ENCODE results near the gene APOE.
"Not testable (repeated sequence)": the region's sequence is repeated elsewhere in the genome, so short reads cannot be mapped to it uniquely, and the experiment has no call there.

APOE gene

GRCh38 chr19:44905437-44906160 lies at the start of gene APOE:
APOE (plus strand) TSS chr19:44905796; CDS start chr19:44906625, 829 bp downstream.
- no peak for DNase-seq (ENCODE audit: low spot score)

DNA sequence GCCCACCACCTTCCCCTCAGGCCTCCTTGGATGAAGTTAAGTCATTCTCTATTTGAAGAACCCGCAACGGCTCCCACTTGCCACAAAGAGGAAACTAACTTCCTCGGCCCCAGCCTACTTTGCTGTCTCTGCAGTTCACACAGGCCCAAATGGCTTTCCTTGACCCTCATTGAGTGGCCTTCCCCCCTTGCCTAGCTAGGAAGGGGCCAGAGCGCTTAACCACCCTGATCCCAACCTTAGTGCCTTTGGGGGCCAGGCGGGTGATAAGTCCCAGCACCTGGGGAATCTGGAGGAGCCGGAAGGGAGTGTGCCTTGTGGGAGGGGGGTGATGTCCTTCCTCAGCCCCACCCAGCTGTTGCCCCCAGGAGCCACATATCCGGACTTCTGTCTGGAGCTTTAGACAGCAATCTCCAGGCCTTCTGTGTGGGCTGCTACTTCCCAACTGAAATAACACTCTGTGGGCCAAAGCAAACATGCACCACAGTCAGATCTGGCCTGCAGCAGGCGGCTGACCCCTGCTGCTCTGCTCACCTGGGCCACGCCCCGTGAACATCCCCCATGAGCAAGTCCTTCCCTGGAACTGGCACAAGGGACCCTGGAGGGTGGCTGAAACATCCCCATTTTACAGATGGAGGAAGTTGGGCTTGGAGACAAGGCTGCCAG lies 49.0 kb upstream of the APOE start:
- DNase-seq (ENCODE audit: low spot score) = no peak

DNA sequence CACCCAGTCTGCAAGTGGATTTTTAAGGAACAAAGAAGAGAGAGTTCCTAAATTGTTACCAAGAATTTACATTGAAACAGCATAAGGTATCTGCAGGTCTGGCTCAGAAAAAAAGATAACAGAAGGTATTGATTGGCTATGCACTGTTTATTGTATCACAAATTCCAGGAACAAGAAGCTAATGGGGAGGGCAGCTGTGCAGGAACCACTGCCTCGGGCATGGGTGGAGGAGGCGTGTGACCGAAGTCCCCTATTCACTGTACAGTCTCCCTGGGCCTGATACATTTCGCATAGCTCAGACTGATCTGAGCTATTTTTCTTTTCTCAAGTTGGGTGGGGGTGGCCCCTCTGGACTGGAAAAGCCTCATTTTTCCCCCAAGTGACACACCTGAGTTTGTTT lies 47.8 kb upstream of the APOE start:
- no peak for DNase-seq (ENCODE audit: low spot score)

- DNase-seq (ENCODE audit: low spot score) = not testable (repeated sequence)
These were observed 44.0 kb upstream of the APOE start for GRCh38 chr19:44861576-44861975.

DNA sequence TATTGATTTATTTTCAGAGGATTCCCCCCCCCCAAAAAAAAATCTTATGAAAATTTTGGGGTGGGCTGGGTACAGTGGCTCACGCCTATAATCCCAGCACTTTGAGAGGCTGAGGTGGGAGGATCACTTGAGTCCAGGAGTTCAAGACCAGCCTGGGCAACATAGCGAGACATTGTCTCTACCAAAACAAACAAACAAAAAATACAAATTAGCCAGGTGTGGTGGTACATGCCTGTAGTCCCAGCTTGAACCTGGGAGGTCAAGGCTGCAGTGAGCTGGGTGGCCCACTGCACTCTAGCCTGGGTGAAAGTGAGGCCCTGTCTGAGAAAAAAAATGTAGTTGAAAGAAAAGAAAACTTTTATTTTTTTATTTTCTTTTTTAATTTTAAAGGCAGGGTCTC lies 41.6 kb upstream of the APOE start:
- no peak for DNase-seq (ENCODE audit: low spot score)

DNA sequence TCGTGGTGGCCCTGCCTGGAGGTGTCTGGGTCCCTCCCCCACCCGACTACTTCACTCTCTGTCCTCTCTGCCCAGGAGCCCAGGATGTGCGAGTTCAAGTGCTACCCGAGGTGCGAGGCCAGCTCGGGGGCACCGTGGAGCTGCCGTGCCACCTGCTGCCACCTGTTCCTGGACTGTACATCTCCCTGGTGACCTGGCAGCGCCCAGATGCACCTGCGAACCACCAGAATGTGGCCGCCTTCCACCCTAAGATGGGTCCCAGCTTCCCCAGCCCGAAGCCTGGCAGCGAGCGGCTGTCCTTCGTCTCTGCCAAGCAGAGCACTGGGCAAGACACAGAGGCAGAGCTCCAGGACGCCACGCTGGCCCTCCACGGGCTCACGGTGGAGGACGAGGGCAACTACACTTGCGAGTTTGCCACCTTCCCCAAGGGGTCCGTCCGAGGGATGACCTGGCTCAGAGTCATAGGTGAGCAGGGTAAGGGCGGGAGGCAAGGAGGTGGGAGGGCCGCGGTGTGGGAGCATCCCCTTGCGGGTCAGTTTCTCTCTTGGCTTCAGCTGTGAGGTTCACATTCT lies 40.3 kb upstream of the APOE start:
- no peak for DNase-seq (ENCODE audit: low spot score)

DNA sequence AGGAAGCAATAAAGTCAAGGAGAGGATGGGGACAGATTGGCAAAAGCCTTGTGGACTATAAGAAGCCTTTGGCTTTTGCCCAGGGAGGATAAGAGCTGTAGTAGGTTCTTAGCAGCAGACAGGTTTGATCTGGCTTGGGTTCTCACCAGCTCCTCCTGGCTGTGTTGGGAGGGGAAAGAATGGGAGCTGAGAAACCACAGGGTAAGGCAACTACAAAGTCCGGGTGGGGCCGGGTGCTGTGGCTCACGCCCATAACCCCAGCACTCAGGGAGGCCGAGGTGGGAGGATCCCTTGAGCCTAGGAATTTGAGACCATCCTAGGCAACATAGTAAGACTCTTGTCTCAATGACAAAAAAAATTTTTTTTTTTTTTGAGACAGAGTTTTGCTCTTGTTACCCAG lies 38.9 kb upstream of the APOE start:
- no peak for DNase-seq (ENCODE audit: low spot score)

- DNase-seq (ENCODE audit: low spot score) = no peak
These were observed 38.0 kb upstream of the APOE start for GRCh38 chr19:44867578-44867977.

- no peak for DNase-seq (ENCODE audit: low spot score)
These were observed 35.7 kb upstream of the APOE start for GRCh38 chr19:44869733-44870470.

DNA sequence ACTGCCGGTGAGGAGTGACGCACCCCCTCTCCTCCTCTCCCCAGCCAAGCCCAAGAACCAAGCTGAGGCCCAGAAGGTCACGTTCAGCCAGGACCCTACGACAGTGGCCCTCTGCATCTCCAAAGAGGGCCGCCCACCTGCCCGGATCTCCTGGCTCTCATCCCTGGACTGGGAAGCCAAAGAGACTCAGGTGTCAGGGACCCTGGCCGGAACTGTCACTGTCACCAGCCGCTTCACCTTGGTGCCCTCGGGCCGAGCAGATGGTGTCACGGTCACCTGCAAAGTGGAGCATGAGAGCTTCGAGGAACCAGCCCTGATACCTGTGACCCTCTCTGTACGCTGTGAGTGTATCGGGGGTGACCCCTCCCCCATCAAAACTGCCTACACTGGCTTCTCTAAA lies 33.8 kb upstream of the APOE start:
- DNase-seq (ENCODE audit: low spot score) = no peak

DNA sequence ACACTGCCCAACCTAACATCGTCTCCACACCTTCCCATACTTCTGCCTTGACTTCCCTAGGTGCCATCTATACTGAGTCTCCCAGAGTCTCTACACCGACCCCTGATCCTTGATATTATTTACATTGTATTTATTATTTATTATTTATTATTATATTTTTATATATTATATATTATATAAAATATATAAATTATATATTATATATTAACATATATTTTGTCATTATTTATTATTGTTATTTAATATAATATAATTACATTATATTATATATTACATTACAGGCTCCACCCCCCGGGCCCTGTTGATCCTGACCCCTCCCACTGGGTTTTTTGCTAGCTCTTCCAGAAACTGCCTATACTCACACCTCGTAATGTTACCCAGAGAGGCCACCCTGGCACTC lies 32.9 kb upstream of the APOE start:
- no peak for DNase-seq (ENCODE audit: low spot score)

DNA sequence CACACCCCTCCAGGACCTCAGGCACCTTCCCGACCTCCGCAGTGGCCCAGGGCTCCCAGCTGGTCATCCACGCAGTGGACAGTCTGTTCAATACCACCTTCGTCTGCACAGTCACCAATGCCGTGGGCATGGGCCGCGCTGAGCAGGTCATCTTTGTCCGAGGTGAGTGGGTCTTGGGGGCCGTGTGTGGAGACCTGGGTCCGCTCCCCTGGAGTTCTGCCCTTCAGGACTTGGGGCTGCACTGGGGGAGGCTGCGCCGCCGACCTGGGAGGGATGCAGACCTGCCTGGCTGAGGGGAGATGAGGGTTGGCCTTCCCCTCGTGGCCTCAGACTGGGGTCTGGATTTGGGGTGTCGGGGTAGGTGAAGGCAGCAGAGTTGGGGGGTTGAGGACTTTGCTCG lies 31.3 kb upstream of the APOE start:
- no peak for DNase-seq (ENCODE audit: low spot score)

DNA sequence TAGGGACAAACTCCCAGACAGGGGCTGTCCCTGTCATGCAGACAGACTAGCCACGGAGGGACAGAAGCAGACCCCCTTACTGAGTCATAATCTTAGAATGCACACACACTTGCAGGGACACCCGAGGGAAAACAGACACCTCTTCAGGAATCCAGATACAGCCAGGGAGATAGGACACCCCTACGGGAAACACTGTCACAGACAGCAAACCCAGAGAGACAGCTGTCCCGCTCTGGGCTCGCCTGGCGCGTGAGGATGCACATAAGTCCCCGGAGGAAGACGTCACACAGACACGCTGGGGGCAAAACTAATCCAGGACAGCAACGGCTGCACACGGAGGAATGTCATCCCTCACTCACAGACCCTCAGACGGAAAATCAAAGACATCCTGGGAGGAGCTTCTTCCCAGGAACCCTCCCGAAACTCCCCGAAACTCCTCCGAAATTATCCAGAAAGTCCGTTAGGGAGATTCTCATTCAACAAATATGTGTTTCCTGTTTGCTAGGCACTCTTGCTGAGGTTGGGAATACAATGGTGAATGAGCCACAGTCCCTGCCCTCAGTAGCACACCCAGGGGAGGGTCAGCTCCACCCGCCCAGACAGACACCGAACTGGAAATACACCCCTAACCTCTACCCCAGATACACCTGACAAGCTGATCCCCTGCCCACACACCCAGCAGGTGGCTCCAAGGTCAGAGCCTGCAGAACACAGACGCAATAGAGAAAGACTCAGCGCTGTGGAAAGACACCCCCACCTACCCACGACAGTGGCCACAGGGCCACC lies 29.7 kb upstream of the APOE start:
- DNase-seq (ENCODE audit: low spot score) = no peak

- no peak for DNase-seq (ENCODE audit: low spot score)
These were observed 28.6 kb upstream of the APOE start for GRCh38 chr19:44876930-44877535.

DNA sequence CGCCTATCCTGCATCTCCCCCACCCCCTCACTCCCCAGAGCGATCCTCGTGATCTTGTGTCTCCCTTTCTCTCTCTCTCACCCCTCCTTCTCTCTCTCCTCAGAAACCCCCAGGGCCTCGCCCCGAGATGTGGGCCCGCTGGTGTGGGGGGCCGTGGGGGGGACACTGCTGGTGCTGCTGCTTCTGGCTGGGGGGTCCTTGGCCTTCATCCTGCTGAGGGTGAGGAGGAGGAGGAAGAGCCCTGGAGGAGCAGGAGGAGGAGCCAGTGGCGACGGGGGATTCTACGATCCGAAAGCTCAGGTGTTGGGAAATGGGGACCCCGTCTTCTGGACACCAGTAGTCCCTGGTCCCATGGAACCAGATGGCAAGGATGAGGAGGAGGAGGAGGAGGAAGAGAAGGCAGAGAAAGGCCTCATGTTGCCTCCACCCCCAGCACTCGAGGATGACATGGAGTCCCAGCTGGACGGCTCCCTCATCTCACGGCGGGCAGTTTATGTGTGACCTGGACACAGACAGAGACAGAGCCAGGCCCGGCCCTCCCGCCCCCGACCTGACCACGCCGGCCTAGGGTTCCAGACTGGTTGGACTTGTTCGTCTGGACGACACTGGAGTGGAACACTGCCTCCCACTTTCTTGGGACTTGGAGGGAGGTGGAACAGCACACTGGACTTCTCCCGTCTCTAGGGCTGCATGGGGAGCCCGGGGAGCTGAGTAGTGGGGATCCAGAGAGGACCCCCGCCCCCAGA lies 27.3 kb upstream of the APOE start:
- no peak for DNase-seq (ENCODE audit: low spot score)

DNA sequence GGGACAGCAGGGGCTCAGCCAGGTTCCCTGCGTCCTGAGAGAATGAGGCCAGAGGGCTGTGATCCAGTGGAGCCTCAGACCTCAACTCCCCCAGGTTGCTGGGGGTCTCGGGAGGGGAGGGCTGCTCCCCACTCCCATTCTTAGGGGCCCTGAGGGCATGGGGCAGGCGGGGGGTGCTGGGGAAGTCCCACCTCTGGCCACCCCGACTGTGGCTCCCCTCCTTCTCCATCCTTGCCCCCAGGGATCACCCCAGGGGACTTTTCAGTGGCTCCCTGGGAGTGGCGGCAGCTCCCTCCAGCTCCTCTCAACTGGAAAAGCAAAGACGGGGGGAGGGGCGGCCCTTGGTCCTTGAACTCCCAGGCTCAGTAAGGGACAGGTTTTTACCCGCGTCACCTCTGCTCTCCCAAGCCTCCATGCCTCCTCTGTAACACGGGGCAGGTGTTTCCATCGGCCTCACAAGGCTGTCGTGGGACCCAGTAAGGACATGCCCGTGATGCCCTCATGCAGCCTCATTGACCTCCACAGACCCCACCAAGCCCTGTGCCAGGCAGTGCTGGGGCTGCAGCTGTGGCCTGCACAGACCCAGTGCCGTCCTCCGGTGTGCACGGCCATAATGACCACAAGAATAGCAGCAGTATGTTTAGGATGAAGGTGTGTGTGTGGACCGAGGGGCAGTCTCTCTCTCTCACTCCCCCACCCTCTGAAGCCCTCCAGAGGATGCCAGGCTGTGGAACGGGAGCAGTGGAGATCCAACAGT lies 26.1 kb upstream of the APOE start:
- no peak for DNase-seq (ENCODE audit: low spot score)

DNA sequence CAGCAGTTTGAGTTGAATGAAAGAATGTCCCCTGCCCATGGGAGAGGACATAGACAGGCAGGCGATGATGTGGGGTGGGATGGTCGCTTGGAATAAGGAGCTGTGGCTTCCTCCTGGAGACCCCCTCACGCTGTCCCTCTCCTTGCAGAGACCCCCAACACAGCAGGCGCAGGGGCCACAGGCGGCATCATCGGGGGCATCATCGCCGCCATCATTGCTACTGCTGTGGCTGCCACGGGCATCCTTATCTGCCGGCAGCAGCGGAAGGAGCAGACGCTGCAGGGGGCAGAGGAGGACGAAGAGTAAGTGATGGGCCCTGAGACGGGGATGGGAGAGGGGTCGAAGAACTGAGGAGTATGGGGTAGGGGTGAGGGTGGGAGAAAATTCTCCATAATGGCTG lies 23.5 kb upstream of the APOE start:
- no peak for DNase-seq (ENCODE audit: low spot score)

DNA sequence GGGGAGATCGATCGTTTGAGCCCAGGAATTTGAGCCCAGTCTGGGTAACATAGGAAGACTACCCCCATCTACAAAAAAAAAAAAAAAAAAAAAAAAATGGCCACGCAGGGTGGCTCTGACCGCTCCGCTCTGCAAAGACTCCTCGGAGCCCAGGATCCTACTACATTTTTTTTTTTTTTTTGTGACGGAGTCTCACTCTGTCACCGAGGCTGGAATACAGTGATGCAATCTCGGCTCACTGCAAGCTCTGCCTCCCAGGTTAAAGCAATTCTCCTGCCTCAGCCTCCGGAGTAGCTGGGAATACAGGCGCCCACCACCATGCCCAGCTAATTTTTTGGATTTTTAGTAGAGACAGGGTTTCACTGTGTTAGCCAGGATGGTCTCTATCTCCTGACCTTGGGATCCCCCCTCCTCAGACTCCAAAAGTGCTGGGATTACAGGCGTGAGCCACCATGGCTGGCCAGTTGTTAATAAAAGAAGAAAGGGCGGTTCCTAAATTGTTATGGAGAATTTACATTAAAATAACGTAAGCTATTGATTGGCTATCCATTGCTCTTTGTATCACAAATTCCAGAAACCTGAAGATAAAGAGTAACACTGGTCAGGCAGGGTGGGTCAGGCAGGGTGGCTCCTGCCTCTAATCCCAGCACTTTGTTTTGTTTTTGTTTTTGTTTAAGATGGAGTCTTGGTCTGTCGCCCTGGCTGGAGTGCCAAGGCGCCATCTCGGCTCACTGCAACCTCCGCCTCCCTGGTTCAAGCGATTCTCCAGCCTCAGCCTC lies 22.8 kb upstream of the APOE start:
- not testable (repeated sequence) for DNase-seq (ENCODE audit: low spot score)

DNA sequence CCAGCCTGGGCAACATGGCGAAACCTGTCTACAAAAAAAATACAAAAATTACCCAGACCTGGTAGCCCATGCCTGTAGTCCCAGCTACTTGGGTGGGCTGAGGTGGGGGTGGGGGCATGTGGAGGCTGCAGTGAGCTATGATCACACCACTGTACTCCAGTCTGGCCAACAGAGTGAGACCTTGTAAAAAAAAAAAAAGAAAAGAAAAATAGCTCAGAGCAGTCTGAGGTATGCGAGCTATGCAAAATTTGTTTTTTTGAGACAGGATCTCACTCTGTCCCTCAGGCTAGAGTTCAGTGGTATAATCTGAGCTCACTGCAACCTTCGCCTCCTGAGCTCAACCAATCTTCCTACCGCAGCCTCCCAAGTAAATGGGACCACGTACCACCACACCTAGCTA lies 21.7 kb upstream of the APOE start:
- DNase-seq (ENCODE audit: low spot score) = no peak

Measured in germinal center (tissue), 1 donor.